Tibial nerve (tissue), 4 donors: ENCODE results near the gene NAT14. TPM values are rescaled to one million over a fixed set of nuclear protein-coding genes. Genes with fewer than 3 reads are reported as not detected.

ENCODE experiments used
- DNase-seq, 2 donors: peaks; one replicate each; pipeline ENCODE4 v3.0.0-alpha.2; 2019; ENCODE audit warnings: low spot score in 2 of 2
- H3K27ac ChIP-seq, 4 donors: fragments of 200-600 bp; sonication (generic) in 3 of 4; one replicate each; pipeline ENCODE4 v1.5.1; 2017 to 2019; ENCODE audit warnings: mild to moderate bottlenecking in 1 of 4
- H3K27me3 ChIP-seq, 2 donors: fragments of 200-600 bp; sonication (generic) in 1 of 2; one replicate each; pipeline versions ENCODE4 v1.5.1 to v1.6.0; 2017 to 2019
- H3K36me3 ChIP-seq, 3 donors: fragments of 200-600 bp; sonication (generic); one replicate each; pipeline ENCODE4 v1.5.1; 2018 to 2019
- H3K4me1 ChIP-seq, 4 donors: fragments of 200-600 bp; sonication (generic) in 3 of 4; one replicate each; pipeline ENCODE4 v1.5.1; 2017 to 2019
- H3K4me3 ChIP-seq, 4 donors: fragments of 200-600 bp; sonication (generic) in 3 of 4; one replicate each; pipeline ENCODE4 v1.5.1; 2017 to 2019; ENCODE audit warnings: mild to moderate bottlenecking in 1 of 4, moderate library complexity in 1 of 4
- H3K9me3 ChIP-seq, 4 donors: fragments of 200-600 bp; sonication (generic) in 3 of 4; one replicate each; pipeline ENCODE4 v1.5.1; 2017 to 2019
- EP300 ChIP-seq, 2 donors: sonication (generic); formaldehyde crosslinking; IDR thresholded peaks; one replicate each; pipeline ENCODE4 v1.6.1; 2017; ENCODE audit warnings: antibody characterized with exemption in 2 of 2, mild to moderate bottlenecking in 1 of 2
- POLR2A ChIP-seq, 2 donors: fragments of 450-650 bp; IDR thresholded peaks; one replicate each; pipeline ENCODE4 v1.6.1; 2017; ENCODE audit warnings: antibody characterized with exemption in 2 of 2, mild to moderate bottlenecking in 2 of 2, moderate library complexity in 2 of 2
- WGBS, 2 donors: methylation state at CpG; one replicate each; pipeline ENCODE4 v1.1.5; 2018; 5-methylcytosine and 5-hydroxymethylcytosine counted together
- total RNA-seq, 4 donors: library from RNA; depleted of rRNA; stranded (reverse); fragments of >200 nt; gene quantifications; one replicate each; pipeline ENCODE4 v1.1.0, GENCODE V29; 2016
- TF ChIP-seq, protein P1 (sequence below), 5 experiments: fragments of 200-600 bp in 3 of 5; fragments of 450-650 bp in 2 of 5; sonication (generic) in 3 of 5; IDR thresholded peaks; one replicate each; pipeline ENCODE4 v1.5.1; 2016 to 2019; ENCODE audit warnings: antibody characterized with exemption in 5 of 5, mild to moderate bottlenecking in 3 of 5, moderate library complexity in 2 of 5

Gene NAT14
- total RNA-seq, 4 donors from 2014 or later: 3.1 to 8.0 (median 4.3) TPM

DNA sequence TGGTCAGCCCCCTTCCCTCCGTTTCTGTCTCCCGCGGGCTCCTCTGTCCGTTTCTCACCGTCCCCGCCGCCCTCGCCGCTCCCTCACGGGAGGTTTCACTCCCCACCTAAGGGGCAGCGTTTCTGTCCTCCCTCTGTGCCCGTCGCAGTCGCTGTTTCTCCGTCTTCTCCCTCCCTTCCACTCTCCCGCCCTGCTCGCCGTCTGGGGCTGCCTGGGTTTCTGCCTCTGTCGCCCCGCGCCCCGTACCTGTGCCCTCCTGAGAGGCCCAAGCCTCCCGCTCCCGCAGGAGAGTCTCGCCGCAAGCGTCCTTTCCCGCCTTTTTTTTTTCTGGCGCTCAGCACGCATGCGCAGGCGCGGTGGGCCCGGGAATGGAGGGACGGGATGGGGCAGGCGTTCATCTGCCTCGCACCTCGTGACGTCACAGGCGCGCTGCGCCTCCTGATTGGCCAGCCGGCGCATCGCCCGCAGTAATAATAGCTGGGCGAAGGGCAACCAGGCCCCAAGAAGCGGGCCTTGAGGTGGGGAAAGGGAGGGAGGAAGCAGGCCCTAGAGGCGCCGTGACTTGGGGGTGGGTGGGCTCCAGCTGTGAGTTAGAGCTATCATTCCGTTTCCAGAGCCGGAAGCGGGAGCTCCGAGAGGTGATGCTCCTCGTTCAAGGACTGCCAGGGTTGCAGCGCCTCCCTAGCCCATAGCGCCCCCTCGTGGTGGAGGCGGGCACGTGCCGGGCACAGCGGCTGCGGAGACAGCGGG is 18.7 kb downstream of the NAT14 start:
- WGBS, 2 donors: 13 to 15% methylated on average over 62 to 64 of the region's 64 CpGs
- Histone ChIP-seq H3K4me1 (peaks cover 0 to 11% (median 2%) of the 10 kb centered on the region in 4 donors), H3K27ac (peak overlapping the region in 3 of 4 donors; percentile 58 to 84 (median 81)), H3K36me3 (peaks cover 0 to 25% (median 0%) of the 10 kb centered on the region in 3 donors), H3K27me3 (no peaks in the 10 kb centered on the region), H3K4me3 (peak overlapping the region; percentile 27 to 56 (median 39)), H3K9me3 (no peaks in the 10 kb centered on the region)
- peak; percentile 89 for DNase-seq
- TF ChIP-seq, protein P1, sequence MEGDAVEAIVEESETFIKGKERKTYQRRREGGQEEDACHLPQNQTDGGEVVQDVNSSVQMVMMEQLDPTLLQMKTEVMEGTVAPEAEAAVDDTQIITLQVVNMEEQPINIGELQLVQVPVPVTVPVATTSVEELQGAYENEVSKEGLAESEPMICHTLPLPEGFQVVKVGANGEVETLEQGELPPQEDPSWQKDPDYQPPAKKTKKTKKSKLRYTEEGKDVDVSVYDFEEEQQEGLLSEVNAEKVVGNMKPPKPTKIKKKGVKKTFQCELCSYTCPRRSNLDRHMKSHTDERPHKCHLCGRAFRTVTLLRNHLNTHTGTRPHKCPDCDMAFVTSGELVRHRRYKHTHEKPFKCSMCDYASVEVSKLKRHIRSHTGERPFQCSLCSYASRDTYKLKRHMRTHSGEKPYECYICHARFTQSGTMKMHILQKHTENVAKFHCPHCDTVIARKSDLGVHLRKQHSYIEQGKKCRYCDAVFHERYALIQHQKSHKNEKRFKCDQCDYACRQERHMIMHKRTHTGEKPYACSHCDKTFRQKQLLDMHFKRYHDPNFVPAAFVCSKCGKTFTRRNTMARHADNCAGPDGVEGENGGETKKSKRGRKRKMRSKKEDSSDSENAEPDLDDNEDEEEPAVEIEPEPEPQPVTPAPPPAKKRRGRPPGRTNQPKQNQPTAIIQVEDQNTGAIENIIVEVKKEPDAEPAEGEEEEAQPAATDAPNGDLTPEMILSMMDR (IDR thresholded peaks at IDR 0.05): peak; percentile 98 to 99 (median 99)
- TF ChIP-seq POLR2A (IDR thresholded peaks at IDR 0.05): no peak
- peak; percentile 57 to 59 for TF ChIP-seq EP300 (IDR thresholded peaks at IDR 0.05)

DNA sequence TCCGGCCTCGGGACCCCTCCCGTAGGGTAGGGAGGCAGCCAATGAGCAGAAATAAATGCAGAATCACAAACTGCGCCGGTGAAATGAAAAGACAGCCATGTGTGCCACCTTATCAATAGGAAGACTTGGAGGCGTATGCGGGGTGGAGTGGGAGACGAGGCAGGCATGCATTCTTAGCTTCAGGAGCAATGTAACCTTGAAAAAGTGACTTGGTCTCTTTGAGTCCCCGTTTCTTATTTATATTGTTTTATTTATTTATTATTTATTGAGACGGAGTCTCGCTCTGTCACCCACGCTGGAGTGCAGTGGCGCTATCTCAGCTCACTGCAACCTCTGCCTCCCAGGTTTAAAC is 19.2 kb downstream of the NAT14 start:
- Histone ChIP-seq H3K4me1 (peaks cover 0 to 11% (median 2%) of the 10 kb centered on the region in 4 donors), H3K27ac (peak overlapping the region in 1 of 4 donors; percentile 81), H3K9me3 (no peaks in the 10 kb centered on the region), H3K27me3 (no peaks in the 10 kb centered on the region), H3K4me3 (peak overlapping the region in 3 of 4 donors; percentile 30 to 56 (median 48)), H3K36me3 (peaks cover 0 to 25% (median 0%) of the 10 kb centered on the region in 3 donors)
- no peak for TF ChIP-seq EP300 (IDR thresholded peaks at IDR 0.05)
- no peak for TF ChIP-seq POLR2A (IDR thresholded peaks at IDR 0.05)
- TF ChIP-seq, protein P1 (IDR thresholded peaks at IDR 0.05): no peak
- WGBS, 2 donors: 31 to 35% methylated on average over 13 of the region's 13 CpGs
- DNase-seq: no peak

DNA sequence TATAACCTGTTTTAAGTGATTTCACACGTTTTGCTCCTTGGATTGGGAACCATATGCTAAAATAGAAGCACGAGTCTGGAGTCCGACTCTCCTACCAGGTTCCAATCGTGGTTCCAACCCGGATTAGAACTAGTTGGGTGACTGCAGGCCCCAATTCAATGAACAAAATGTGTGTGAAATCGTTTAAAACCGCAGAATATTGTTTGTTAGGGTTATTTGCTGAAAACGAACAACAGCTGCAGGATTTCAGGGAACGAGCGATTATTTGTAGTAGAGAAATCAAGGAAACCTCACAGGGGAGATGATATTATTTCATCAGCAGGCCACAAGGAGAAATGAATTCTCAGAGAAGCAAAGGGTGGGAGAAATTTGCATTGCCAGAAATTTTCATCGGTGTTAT is 20.0 kb downstream of the NAT14 start:
- H3K4me3 ChIP-seq: no peak overlapping the region
- no peaks in the 10 kb centered on the region for H3K9me3 ChIP-seq
- no peak for DNase-seq
- H3K4me1 ChIP-seq: peaks cover 0 to 11% (median 2%) of the 10 kb centered on the region in 4 donors
- H3K27ac ChIP-seq: no peak overlapping the region
- WGBS, 2 donors: 87 to 89% methylated on average over 11 of the region's 11 CpGs
- TF ChIP-seq, protein P1 (IDR thresholded peaks at IDR 0.05): no peak
- TF ChIP-seq EP300 (IDR thresholded peaks at IDR 0.05) (no peak), POLR2A (IDR thresholded peaks at IDR 0.05) (no peak)
- peaks cover 0 to 20% (median 0%) of the 10 kb centered on the region in 3 donors for H3K36me3 ChIP-seq
- no peaks in the 10 kb centered on the region for H3K27me3 ChIP-seq

DNA sequence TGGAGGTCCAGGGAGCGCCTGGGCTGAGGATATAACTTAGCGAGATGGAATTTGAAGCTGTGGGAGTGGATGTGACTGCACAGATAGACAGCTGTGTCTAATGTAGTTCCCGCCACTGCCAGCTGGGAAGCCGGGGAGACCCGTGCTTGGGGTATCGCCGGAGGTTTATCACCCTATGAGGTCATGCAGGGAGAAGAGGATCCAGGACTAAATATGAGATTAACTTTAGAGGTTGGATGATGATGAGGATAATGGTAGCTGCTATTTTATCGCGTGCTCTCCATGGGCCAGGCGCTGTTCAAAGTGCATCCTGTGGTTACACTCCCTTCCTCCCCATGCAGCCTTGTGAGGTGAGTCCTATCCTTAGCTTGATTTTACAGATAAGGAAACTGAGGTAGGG is 23.1 kb downstream of the NAT14 start:
- no peaks in the 10 kb centered on the region for H3K27me3 ChIP-seq
- peaks cover 0 to 4% (median 0%) of the 10 kb centered on the region in 3 donors for H3K36me3 ChIP-seq
- H3K4me1 ChIP-seq: peaks cover 0 to 11% (median 2%) of the 10 kb centered on the region in 4 donors
- WGBS, 2 donors: 74 to 77% methylated on average over 10 of the region's 10 CpGs
- DNase-seq: no peak
- H3K9me3 ChIP-seq: no peaks in the 10 kb centered on the region
- no peak overlapping the region for H3K4me3 ChIP-seq
- no peak overlapping the region for H3K27ac ChIP-seq
- TF ChIP-seq POLR2A (IDR thresholded peaks at IDR 0.05) (no peak), EP300 (IDR thresholded peaks at IDR 0.05) (no peak)
- TF ChIP-seq, protein P1 (IDR thresholded peaks at IDR 0.05): no peak
